T-helper 1 cell treated with Interleukin-12 subunit alpha and Interleukin-12 subunit beta and Interleukin-4 antibody, amounts not matched to agents 30 μg/mL and 1 μg/mL, for 36 hours (primary cell): ENCODE results near the gene CRYBB1.

Experiments
- H3K27ac Mint-ChIP-seq: one replicate; pipeline ENCODE4 v1.8.0; 2021; ENCODE audit warnings: mild to moderate bottlenecking, mixed read lengths
- H3K27me3 Mint-ChIP-seq: one replicate; pipeline ENCODE4 v1.8.0; 2021; ENCODE audit warnings: low read depth, mixed read lengths
- H3K36me3 Mint-ChIP-seq: one replicate; pipeline ENCODE4 v1.8.0; 2021; ENCODE audit warnings: low read depth, mixed read lengths
- H3K4me1 Mint-ChIP-seq: one replicate; pipeline ENCODE4 v1.8.0; 2021; ENCODE audit warnings: low read depth, mixed read lengths
- H3K4me3 Mint-ChIP-seq: one replicate; pipeline ENCODE4 v1.8.0; 2021; ENCODE audit warnings: mild to moderate bottlenecking, moderate library complexity, mixed read lengths
- H3K9me3 Mint-ChIP-seq: one replicate; pipeline ENCODE4 v1.8.0; 2021; ENCODE audit warnings: mixed read lengths

CRYBB1 gene

DNA sequence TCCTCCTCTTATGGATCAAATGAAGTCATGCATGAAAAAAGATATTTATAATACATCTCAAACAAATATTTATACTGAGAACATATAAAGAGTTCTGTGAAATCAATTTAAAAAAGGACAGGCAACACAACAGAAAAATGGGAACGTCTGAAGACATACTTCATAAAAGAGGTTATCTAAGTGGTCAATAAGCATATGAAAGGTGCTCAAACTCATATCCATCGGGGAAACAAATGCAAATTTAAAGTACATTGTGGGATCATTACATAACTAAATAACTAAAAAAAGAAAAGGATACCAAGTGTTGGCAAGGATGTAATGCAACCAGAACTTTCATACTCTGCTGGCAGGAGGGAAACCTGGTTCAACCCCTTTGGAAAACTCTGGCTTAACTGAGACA, 50.2 kb downstream of the CRYBB1 start:
- Mint-ChIP-seq H3K4me3 (no peak overlapping the region), H3K4me1 (peaks cover 48% of the 10 kb centered on the region), H3K27me3 (no peaks in the 10 kb centered on the region), H3K27ac (no peak overlapping the region), H3K36me3 (peaks cover 19% of the 10 kb centered on the region), H3K9me3 (no peaks in the 10 kb centered on the region)

DNA sequence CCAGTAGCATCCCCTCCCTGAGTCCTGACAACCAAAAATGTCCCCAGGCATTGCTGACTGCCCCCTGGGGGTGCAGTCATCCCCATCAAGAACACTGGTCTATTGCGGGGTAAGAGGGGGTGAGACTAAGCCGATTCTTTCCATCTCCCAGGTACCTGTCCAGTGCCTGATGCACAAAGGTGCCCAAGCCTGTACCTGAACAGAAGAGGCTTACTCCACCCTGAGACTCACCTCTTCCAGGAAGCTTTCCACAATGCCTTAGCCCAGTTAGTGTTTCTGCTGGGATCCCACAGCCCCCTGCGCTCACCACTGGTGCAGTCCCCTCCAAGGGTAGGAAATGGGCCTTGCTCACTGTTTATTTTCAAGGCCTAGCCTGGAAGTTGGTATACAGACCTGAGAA, 50.8 kb downstream of the CRYBB1 start:
- H3K27ac Mint-ChIP-seq: no peak overlapping the region

GRCh38 chr22:26565889-26566288, 51.9 kb downstream of the CRYBB1 start:
- Mint-ChIP-seq H3K36me3 (peaks cover 10% of the 10 kb centered on the region), H3K4me3 (no peak overlapping the region), H3K27ac (no peak overlapping the region), H3K27me3 (no peaks in the 10 kb centered on the region), H3K4me1 (peaks cover 41% of the 10 kb centered on the region), H3K9me3 (no peaks in the 10 kb centered on the region)

More for the DNA sequence above, 50.8 kb downstream of the CRYBB1 start:
- Mint-ChIP-seq H3K36me3 (peaks cover 17% of the 10 kb centered on the region), H3K4me1 (peaks cover 51% of the 10 kb centered on the region), H3K4me3 (no peak overlapping the region), H3K27me3 (no peaks in the 10 kb centered on the region), H3K9me3 (no peaks in the 10 kb centered on the region)

DNA sequence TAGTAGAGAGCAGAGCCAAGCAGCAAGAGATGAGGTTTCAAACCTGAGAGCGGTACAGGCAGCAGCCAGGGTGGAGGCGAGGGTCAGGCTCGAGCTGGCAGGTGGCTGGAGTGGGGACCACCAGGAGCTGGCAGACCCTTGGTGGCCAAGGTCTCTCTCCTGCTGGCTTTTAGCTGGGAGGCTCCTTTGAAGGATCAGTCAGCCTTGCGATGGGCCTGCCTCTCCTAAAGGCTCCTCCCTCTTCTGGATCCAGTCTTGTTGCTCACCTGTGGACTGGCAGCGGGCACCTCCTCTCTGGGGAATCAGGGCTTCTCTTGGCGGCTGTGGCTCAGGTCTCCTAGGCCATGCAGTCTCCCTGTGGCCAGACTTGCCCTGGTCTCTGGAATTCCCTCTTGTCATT, 52.6 kb downstream of the CRYBB1 start:
- no peak overlapping the region for H3K4me3 Mint-ChIP-seq
- peaks cover 34% of the 10 kb centered on the region for H3K4me1 Mint-ChIP-seq
- H3K27ac Mint-ChIP-seq: no peak overlapping the region

DNA sequence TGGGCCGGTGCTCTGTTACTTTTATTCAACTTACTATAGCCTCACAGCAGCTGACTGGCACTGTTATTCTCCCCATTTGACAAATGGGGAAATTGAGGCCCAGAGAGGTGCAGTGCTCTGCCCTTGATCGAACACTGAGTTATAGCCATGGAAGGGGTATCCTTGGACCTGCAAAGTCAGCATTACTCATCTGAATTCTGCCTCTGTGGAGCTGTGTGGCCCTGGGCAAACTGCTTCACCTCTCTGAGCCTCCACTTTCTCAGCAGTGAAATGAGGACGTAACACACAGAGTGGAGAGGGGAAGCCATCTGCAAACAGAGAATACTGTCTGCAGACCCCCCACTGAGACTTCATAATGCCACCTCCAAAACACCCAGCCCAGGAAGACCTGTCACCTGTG, 53.2 kb downstream of the CRYBB1 start:
- no peaks in the 10 kb centered on the region for H3K27me3 Mint-ChIP-seq
- no peak overlapping the region for H3K27ac Mint-ChIP-seq
- H3K9me3 Mint-ChIP-seq: no peaks in the 10 kb centered on the region
- H3K4me1 Mint-ChIP-seq: peaks cover 33% of the 10 kb centered on the region
- H3K4me3 Mint-ChIP-seq: no peak overlapping the region
- peaks cover 6% of the 10 kb centered on the region for H3K36me3 Mint-ChIP-seq

More for the DNA sequence above, 52.6 kb downstream of the CRYBB1 start:
- Mint-ChIP-seq H3K36me3 (peaks cover 6% of the 10 kb centered on the region), H3K9me3 (no peaks in the 10 kb centered on the region), H3K27me3 (no peaks in the 10 kb centered on the region)

- Mint-ChIP-seq H3K27ac (no peak overlapping the region), H3K9me3 (no peaks in the 10 kb centered on the region), H3K36me3 (peaks cover 6% of the 10 kb centered on the region), H3K4me1 (peaks cover 31% of the 10 kb centered on the region), H3K27me3 (no peaks in the 10 kb centered on the region), H3K4me3 (no peak overlapping the region)
These were observed 53.6 kb downstream of the CRYBB1 start for GRCh38 chr22:26564181-26564580.

DNA sequence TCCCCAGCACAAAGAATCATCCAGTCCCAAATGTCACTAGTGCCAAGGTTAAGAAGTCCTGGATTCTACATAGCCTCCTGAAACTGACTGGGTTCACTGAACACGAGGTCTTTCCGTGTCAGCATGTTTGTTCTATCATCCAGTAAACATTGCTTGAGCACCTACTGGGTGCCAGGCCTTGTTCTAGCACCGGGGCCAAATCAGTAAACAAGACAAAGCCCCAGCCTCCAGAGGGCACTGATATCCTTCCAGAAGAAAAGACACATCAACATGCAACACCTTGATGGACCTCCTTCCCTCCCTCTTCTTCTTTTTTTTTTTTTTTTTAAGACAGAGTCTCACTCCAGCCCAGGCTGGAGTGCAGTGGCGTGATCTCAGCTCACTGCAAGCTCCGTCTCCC, 54.8 kb downstream of the CRYBB1 start:
- Mint-ChIP-seq H3K9me3 (no peaks in the 10 kb centered on the region), H3K27me3 (no peaks in the 10 kb centered on the region), H3K4me1 (peaks cover 26% of the 10 kb centered on the region), H3K27ac (no peak overlapping the region), H3K4me3 (no peak overlapping the region), H3K36me3 (peaks cover 10% of the 10 kb centered on the region)

GRCh38 chr22:26561756-26562417, 55.9 kb downstream of the CRYBB1 start:
- Mint-ChIP-seq H3K4me1 (peaks cover 22% of the 10 kb centered on the region), H3K9me3 (no peaks in the 10 kb centered on the region), H3K27me3 (no peaks in the 10 kb centered on the region), H3K27ac (no peak overlapping the region), H3K36me3 (peaks cover 10% of the 10 kb centered on the region), H3K4me3 (no peak overlapping the region)

DNA sequence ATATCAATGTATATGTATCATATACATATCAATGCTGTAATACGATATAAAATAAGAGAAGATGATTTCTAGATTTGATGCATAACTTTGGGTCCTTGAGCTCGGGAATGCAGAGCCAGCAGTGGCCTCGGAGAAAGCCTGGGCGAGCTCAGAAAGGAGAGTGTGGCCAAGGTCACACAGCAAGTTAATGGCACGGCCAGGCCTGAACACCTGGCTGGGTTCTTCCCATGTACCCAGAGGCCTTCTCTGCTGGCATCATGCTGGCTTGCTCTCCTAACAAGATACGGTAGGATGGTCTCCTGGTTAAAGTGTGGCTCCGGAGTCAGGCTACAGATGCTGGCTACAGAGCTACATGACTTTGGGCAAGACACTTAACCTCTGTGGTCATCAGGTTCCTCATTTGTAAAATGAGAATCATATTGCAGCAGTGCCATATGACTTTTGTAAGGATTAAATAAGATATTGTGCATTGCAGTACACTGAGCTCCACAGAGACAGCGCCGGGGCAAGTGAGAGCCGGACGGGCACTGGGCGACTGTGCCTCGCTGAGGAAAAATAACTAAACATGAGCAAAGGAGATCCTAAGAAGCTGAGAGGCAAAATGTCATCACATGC, 57.8 kb downstream of the CRYBB1 start:
- H3K27ac Mint-ChIP-seq: no peak overlapping the region
- H3K4me3 Mint-ChIP-seq: no peak overlapping the region
- H3K27me3 Mint-ChIP-seq: no peaks in the 10 kb centered on the region

DNA sequence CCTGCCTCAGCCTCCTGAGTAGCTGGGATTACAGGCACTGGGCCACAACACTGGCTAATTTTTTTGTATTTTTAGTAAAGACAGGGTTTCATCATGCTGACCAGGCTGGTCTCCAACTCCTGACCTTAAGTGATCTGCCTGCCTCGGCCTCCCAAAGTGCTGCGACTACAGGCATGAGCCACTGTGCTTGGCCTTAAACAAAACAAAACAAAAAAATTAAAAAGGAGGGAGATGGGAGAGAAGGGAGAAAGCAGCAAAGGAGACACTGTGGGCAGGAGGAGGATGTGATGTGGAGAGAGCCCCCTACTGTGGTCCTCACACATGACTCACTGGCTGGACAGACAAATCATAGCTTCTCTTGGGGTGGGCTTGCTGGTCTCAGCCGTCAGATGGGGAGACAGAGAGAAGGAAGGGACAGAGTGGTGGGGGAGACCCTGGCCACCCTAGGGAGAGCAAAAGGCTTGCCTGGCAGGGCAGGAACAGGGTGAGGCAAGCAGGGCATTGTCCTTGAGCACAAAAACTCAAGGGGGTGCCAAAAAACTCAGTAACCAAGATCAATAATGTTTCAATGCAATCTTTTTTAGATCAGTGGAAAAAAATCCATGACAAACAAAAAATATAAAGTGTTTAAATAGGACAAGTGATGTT, 59.5 kb downstream of the CRYBB1 start:
- H3K27me3 Mint-ChIP-seq: no peaks in the 10 kb centered on the region
- no peak overlapping the region for H3K4me3 Mint-ChIP-seq
- no peak overlapping the region for H3K27ac Mint-ChIP-seq
- peaks cover 21% of the 10 kb centered on the region for H3K4me1 Mint-ChIP-seq
- H3K9me3 Mint-ChIP-seq: no peaks in the 10 kb centered on the region
- H3K36me3 Mint-ChIP-seq: peaks cover 7% of the 10 kb centered on the region

More for the DNA sequence above, 57.8 kb downstream of the CRYBB1 start:
- H3K36me3 Mint-ChIP-seq: peaks cover 13% of the 10 kb centered on the region
- no peaks in the 10 kb centered on the region for H3K9me3 Mint-ChIP-seq
- peaks cover 19% of the 10 kb centered on the region for H3K4me1 Mint-ChIP-seq

- Mint-ChIP-seq H3K4me1 (peaks cover 12% of the 10 kb centered on the region), H3K27ac (no peak overlapping the region), H3K36me3 (peaks cover 7% of the 10 kb centered on the region), H3K4me3 (no peak overlapping the region), H3K9me3 (no peaks in the 10 kb centered on the region), H3K27me3 (no peaks in the 10 kb centered on the region)
These were observed 60.9 kb downstream of the CRYBB1 start for GRCh38 chr22:26556904-26557303.

DNA sequence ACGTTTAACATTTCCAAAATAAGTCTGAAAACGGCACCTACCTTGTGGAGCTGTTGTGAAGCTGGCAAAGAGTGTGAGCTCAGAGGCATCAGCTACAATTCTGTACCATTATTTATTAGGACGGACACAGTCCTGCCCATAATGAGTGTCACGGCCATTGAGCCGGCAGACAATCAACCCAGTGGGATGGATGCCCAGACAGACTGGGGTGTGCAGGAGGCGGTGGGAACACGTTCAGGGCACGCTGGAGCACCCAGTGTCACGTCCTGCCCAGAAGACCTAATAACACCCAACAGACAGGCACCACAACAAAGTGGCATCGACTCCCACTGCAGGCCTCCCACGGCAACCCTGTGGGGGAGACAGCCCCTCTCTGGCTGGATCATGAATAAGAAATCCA, 62.3 kb downstream of the CRYBB1 start:
- Mint-ChIP-seq H3K4me3 (no peak overlapping the region), H3K9me3 (no peaks in the 10 kb centered on the region), H3K36me3 (peaks cover 10% of the 10 kb centered on the region), H3K4me1 (peaks cover 12% of the 10 kb centered on the region), H3K27ac (no peak overlapping the region), H3K27me3 (no peaks in the 10 kb centered on the region)

- Mint-ChIP-seq H3K27ac (no peak overlapping the region), H3K4me3 (no peak overlapping the region), H3K4me1 (peaks cover 12% of the 10 kb centered on the region), H3K36me3 (peaks cover 13% of the 10 kb centered on the region), H3K27me3 (no peaks in the 10 kb centered on the region), H3K9me3 (no peaks in the 10 kb centered on the region)
These were observed 62.9 kb downstream of the CRYBB1 start for GRCh38 chr22:26554956-26555355.

DNA sequence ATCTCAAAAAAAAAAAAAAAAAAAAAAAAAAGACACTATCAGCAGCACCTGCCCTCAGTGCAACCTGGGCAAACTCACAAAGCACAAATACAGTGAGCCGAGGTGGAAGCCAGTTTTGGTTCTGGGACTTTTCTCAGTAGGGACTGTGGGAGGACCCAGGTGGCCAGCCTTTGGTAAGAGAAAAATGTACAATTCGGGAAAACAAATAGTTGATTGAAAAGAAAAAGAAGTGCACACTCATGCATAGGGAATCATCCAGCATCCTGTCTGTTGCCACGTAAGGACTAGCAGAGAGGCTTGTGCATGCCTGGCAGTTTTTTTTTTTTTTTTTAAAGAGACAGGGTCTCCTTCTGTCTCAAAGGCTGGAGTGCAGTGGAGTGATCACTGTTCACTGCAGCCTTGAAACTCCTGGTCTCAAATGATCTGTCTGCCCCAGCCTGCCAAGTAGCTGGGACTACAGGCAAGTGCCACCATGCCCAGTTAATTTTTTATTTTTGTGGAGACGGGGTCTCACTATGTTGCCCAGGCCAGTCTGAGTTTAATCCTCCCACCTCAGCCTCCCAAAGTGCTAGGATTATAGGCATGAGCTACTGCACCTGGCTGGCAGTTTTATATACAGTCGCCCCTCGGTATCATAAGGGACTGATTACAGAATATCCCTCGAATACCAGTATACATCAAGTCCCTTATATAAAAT, 64.6 kb downstream of the CRYBB1 start:
- Mint-ChIP-seq H3K27ac (no peak overlapping the region), H3K4me1 (peaks cover 13% of the 10 kb centered on the region), H3K9me3 (no peaks in the 10 kb centered on the region), H3K27me3 (no peaks in the 10 kb centered on the region), H3K4me3 (no peak overlapping the region), H3K36me3 (peaks cover 11% of the 10 kb centered on the region)

GRCh38 chr22:26552466-26552865, 65.4 kb downstream of the CRYBB1 start:
- Mint-ChIP-seq H3K27ac (no peak overlapping the region), H3K4me3 (no peak overlapping the region), H3K36me3 (peaks cover 12% of the 10 kb centered on the region), H3K4me1 (peaks cover 19% of the 10 kb centered on the region), H3K9me3 (no peaks in the 10 kb centered on the region), H3K27me3 (no peaks in the 10 kb centered on the region)
